K562 (cell line): ENCODE results near the gene VDAC1. TPM values are rescaled to one million over a fixed set of nuclear protein-coding genes. Genes with fewer than 3 reads are reported as not detected.

ENCODE experiments used
- ATAC-seq: fragments of 200-7000 bp; cut with Tn5 transposase; 3 replicates; pipeline ENCODE4 v1.9.1; 2020; ENCODE audit warnings: moderate library complexity
- BruUV-seq: library from RNA; stranded (reverse); fragments of 400-500 nt; replicated peaks from 2 replicates; lab custom pipeline; 2021; lab: Mats Ljungman, UMichigan
- CTCF ChIA-PET: fragments of 300-600 bp; formaldehyde crosslinking; extraction: SDS; loops from one replicate; lab custom pipeline; 2021; ENCODE audit warnings: low intra/inter-chr PET ratio; lab: Yijun Ruan, JAX
- POLR2A ChIA-PET: fragments of 300-600, 350-650 bp; sonication (Branson Sonifier 250); formaldehyde crosslinking; extraction: SDS; loops from one replicate; lab custom pipeline; 2021; ENCODE audit warnings: antibody characterized with exemption, inconsistent platforms; lab: Yijun Ruan, JAX
- DNase-seq, 4 experiments: peaks; one replicate each; pipeline versions ENCODE4 v3.0.0 to v3.0.0-alpha.2; 2011 to 2018; ENCODE audit warnings: low spot score in 3 of 4, mixed read lengths in 3 of 4; ENCODE audit errors: extremely low read depth in 1 of 4
- FAIRE-seq: peaks from 2 replicates; lab custom pipeline; 2011; peaks lifted over from hg19 to GRCh38; lab: Jason Lieb, UNC
- H2AFZ ChIP-seq: 2 replicates; pipeline ENCODE4 v1.6.0; 2011; ENCODE audit warnings: low read depth, low read length, control low read depth, inconsistent platforms
- H3K27ac ChIP-seq: fragments of 200-600 bp; 3 replicates; pipeline ENCODE4 v1.8.0; 2011; ENCODE audit warnings: low read depth, mild to moderate bottlenecking, control low read depth, inconsistent platforms, low read length, moderate library complexity, mixed read lengths; ENCODE audit errors: extremely low read depth
- H3K27me3 ChIP-seq, 2 experiments: fragments of 300-600 bp in 1 of 2; 2 replicates in 1 of 2; 3 replicates in 1 of 2; pipeline versions ENCODE4 v1.6.0 to v1.8.0; 2011; ENCODE audit warnings: inconsistent platforms in 2 of 2, low read length in 2 of 2, mild to moderate bottlenecking in 1 of 2, mixed read lengths in 1 of 2, moderate library complexity in 1 of 2; ENCODE audit not compliant: control insufficient read depth in 2 of 2, insufficient read depth in 2 of 2
- H3K36me3 ChIP-seq: fragments of 300-600 bp; 3 replicates; pipeline ENCODE4 v1.8.0; 2011; ENCODE audit warnings: mild to moderate bottlenecking, low read length, inconsistent platforms; ENCODE audit not compliant: control insufficient read depth, insufficient read depth
- H3K4me1 ChIP-seq, 2 experiments: fragments of 200-600 bp in 1 of 2; replicated peaks in 1 of 2; 2 replicates in 1 of 2; 3 replicates in 1 of 2; pipeline versions ENCODE4 v1.5.1 to v1.8.0; 2011; ENCODE audit warnings: inconsistent platforms in 2 of 2, low read length in 2 of 2, mild to moderate bottlenecking in 1 of 2, mixed read lengths in 1 of 2, moderate library complexity in 1 of 2; ENCODE audit not compliant: control insufficient read depth in 2 of 2, insufficient read depth in 2 of 2
- H3K4me2 ChIP-seq: 2 replicates; pipeline ENCODE4 v1.6.1; 2011; ENCODE audit warnings: low read length, control low read depth, inconsistent platforms, mixed read lengths; ENCODE audit not compliant: insufficient read depth
- H3K4me3 ChIP-seq: fragments of 200-600 bp; sonication (generic), shearing (Covaris generic); 2 replicates; pipeline ENCODE4 v1.5.1; 2016; ENCODE audit warnings: control low read depth, inconsistent platforms
- H3K79me2 ChIP-seq: fragments of 200-600 bp; 3 replicates; pipeline ENCODE4 v1.8.0; 2011; ENCODE audit warnings: low read length, inconsistent platforms; ENCODE audit not compliant: control insufficient read depth, insufficient read depth
- H3K9ac ChIP-seq, 2 experiments: 2 replicates each; pipeline versions ENCODE4 v1.6.0 to v1.6.1; 2011; ENCODE audit warnings: low read depth in 2 of 2, low read length in 2 of 2, control low read depth in 1 of 2, inconsistent platforms in 1 of 2, mild to moderate bottlenecking in 1 of 2, mixed read lengths in 1 of 2; ENCODE audit not compliant: insufficient read depth in 1 of 2
- H3K9me1 ChIP-seq: one replicate; pipeline ENCODE4 v1.6.0; 2011; ENCODE audit warnings: inconsistent platforms, mild to moderate bottlenecking, low read length, moderate library complexity; ENCODE audit not compliant: control insufficient read depth, insufficient read depth
- H3K9me3 ChIP-seq: replicated peaks from 2 replicates; pipeline ENCODE4 v1.5.1; 2011; ENCODE audit warnings: low read depth, low read length, inconsistent platforms; ENCODE audit not compliant: control insufficient read depth, insufficient read depth
- H4K20me1 ChIP-seq: replicated peaks from 2 replicates; pipeline ENCODE4 v1.6.1; 2011; ENCODE audit warnings: low read length, inconsistent platforms, mixed read lengths; ENCODE audit not compliant: control insufficient read depth, insufficient read depth
- SLC30A9 ChIP-seq: fragments of 250-450 bp; sonication (Bioruptor Pico); IDR thresholded peaks from 2 replicates; pipeline ENCODE4 v1.8.0; 2022; ENCODE audit warnings: mild to moderate bottlenecking, moderate library complexity
- SPI1 ChIP-seq: IDR thresholded peaks from 2 replicates; pipeline ENCODE4 v1.6.1; 2011; ENCODE audit warnings: low read depth, low read length, control low read depth, borderline replicate concordance
- TEAD4 ChIP-seq, 2 experiments: sonication (generic) in 1 of 2; formaldehyde crosslinking in 1 of 2; IDR thresholded peaks; 2 replicates each; pipeline versions ENCODE4 v1.6.1 to v1.8.0; 2012 to 2022; ENCODE audit warnings: borderline replicate concordance in 1 of 2, inconsistent platforms in 1 of 2, low read length in 1 of 2, mild to moderate bottlenecking in 1 of 2, missing genetic modification reagents in 1 of 2
- ZBTB40 ChIP-seq, 2 experiments: fragments of 450-650 bp in 1 of 2; sonication (generic) in 1 of 2; formaldehyde crosslinking in 1 of 2; IDR thresholded peaks; 2 replicates each; pipeline versions ENCODE4 v1.7.1 to v1.9.0; 2016 to 2022; ENCODE audit warnings: inconsistent platforms in 1 of 2, mild to moderate bottlenecking in 1 of 2, missing genetic modification reagents in 1 of 2
- ZNF175 ChIP-seq: fragments of 200-800 bp; sonication (Bioruptor generic); IDR thresholded peaks from 2 replicates; pipeline ENCODE4 v1.6.1; 2016; ENCODE audit warnings: low read depth, mild to moderate bottlenecking, missing genetic modification characterization, missing compliant biosample characterization
- ZNF197 ChIP-seq: fragments of 200-800 bp; sonication (Bioruptor generic); IDR thresholded peaks from 2 replicates; pipeline ENCODE4 v1.6.1; 2016; ENCODE audit warnings: low read depth, missing genetic modification characterization, missing compliant biosample characterization
- ZNF384 ChIP-seq: IDR thresholded peaks from 2 replicates; pipeline ENCODE4 v1.6.1; 2012; ENCODE audit warnings: low read depth, low read length, improper control_type of control experiment
- WGBS: fragments of 100-300 bp; shearing (Covaris generic); methylation state at CpG from one replicate; pipeline ENCODE4 v1.1.6; 2016; ENCODE audit warnings: low coverage, mixed read lengths; ENCODE audit not compliant: insufficient coverage; ENCODE audit errors: missing lambda C conversion rate; 5-methylcytosine and 5-hydroxymethylcytosine counted together
- in situ Hi-C: fragments of 300-500 bp; cut with MboI; formaldehyde crosslinking; loops from 4 replicates; pipeline ENCODE4 v1.15.0; 2018; ENCODE audit warnings: inconsistent platforms, mixed read lengths
- intact Hi-C: fragments of 100-400 bp; cut with micrococcal nuclease; formaldehyde crosslinking; loops from 2 replicates; pipeline ENCODE4 v1.14.2; 2022
- polyA plus RNA-seq, 8 experiments: library from polyadenylated mRNA; depleted of rRNA in 4 of 8; stranded (reverse) in 5 of 8; unstranded in 3 of 8; fragments of >200 nt; fragmentation: Nextera tagmentation in 2 of 8; fragmentation: Illumina TruSeq in 1 of 8; extraction: Ambion mirVana in 2 of 8; extraction: Trizol in 1 of 8; gene quantifications; 2 replicates each; pipeline versions ENCODE4 v1.2.1 to v1.2.3, GENCODE V29; 2011 to 2014; ENCODE audit warnings: inconsistent platforms in 1 of 8, missing spikeins in 1 of 8
- total RNA-seq, 7 experiments: library from RNA; depleted of rRNA in 6 of 7; stranded (reverse); fragments of >200 nt in 6 of 7; fragmentation: Illumina TruSeq in 2 of 7; extraction: Trizol in 2 of 7; gene quantifications; 2 replicates each; pipeline versions ENCODE4 v1.2.1 to v1.2.3, GENCODE V29; 2011 to 2021; ENCODE audit warnings: low replicate concordance in 1 of 7

The VDAC1 gene
- total and polyA plus RNA-seq, 9 of the 15 experiments (the other 6 are each of a cell fraction or from before 2014, with no cell fraction given), result 168 to 366 (median 293) TPM

GRCh38 chr5:133930813-133931090 is 74.0 kb downstream of the VDAC1 start:
- in situ Hi-C loops (no loop called here), intact Hi-C loops (no loop called here)
- peak overlapping the region; percentile 78 for H3K4me2 ChIP-seq
- H3K4me1 ChIP-seq, result peaks cover 57 to 58% of the 10 kb centered on the region in 2 experiments
- no peak for FAIRE-seq
- no peaks in the 10 kb centered on the region for H3K9me3 ChIP-seq
- ChIA-PET CTCF (interaction anchor here (0.7 kb wide), 1 partner anchor 109 kb away, joined by 3 read pairs; no protein-coding TSS in a partner anchor), POLR2A (interaction anchor here (0.6 to 1.3 kb wide), 6 partner anchors 9 to 77 kb away, joined by 3 to 6 read pairs (median 3); no protein-coding TSS in a partner anchor)
- peaks cover 6% of the 10 kb centered on the region for H3K9me1 ChIP-seq
- H3K36me3 ChIP-seq, result no peaks in the 10 kb centered on the region
- no peaks in the 10 kb centered on the region for H3K27me3 ChIP-seq
- no TSS peak for BruUV-seq
- no peaks in the 10 kb centered on the region for H3K79me2 ChIP-seq
- H2AFZ ChIP-seq, result peak overlapping the region; percentile 99
- H3K4me3 ChIP-seq, result no peak overlapping the region
- DNase-seq, result peak in 1 of 4 experiments; percentile 48
- no peak for ATAC-seq
- no peaks in the 10 kb centered on the region for H4K20me1 ChIP-seq
- 2% methylated on average over 3 of the region's 3 CpGs for WGBS
- TF ChIP-seq ZNF197 (CRISPR knock-in tag), result peak; percentile 35; the same call in 1 of the 2 replicates
- peak; percentile 63 for TF ChIP-seq ZNF384
- no peak; the same call in 1 of the 2 replicates for TF ChIP-seq ZBTB40 (IDR thresholded peaks at IDR 0.05)
- TF ChIP-seq ZBTB40 (CRISPR knock-in tag; IDR thresholded peaks at IDR 0.05), result 0 out of 2 replicates have a peak, but pooled peaks have one; percentile 11
- peak; percentile 9; the same call in 1 of the 2 replicates for TF ChIP-seq ZNF175 (CRISPR knock-in tag)
- no peak for TF ChIP-seq SLC30A9 (CRISPR knock-in tag)
- TF ChIP-seq TEAD4 (IDR thresholded peaks at IDR 0.05; ENCODE audit: low read length), result no peak
- no peak for TF ChIP-seq TEAD4 (CRISPR knock-in tag; IDR thresholded peaks at IDR 0.05; ENCODE audit: borderline replicate concordance)
- peak; percentile 22; the same call in 1 of the 2 replicates for TF ChIP-seq SPI1
- peak overlapping the region; percentile 61 to 66; a peak in 3 of 4 replicates for H3K9ac ChIP-seq
- H3K27ac ChIP-seq, result peak overlapping the region; percentile 67
